HG02938 (cell line): ENCODE data around the gene PSMC2.
"Not testable (repeated sequence)": the region's sequence is repeated elsewhere in the genome, so short reads cannot be mapped to it uniquely, and the experiment has no call there.

Experiments
- ATAC-seq: cut with Tn5 transposase; IDR thresholded peaks from one replicate; pipeline ENCODE4 v1.9.1; 2021; ENCODE audit warnings: mild to moderate bottlenecking, moderate library complexity; ENCODE audit not compliant: unreplicated experiment

PSMC2 gene

GRCh38 chr7:103373866-103374643 is 26.6 kb downstream of the PSMC2 start:
- no peak for ATAC-seq

DNA sequence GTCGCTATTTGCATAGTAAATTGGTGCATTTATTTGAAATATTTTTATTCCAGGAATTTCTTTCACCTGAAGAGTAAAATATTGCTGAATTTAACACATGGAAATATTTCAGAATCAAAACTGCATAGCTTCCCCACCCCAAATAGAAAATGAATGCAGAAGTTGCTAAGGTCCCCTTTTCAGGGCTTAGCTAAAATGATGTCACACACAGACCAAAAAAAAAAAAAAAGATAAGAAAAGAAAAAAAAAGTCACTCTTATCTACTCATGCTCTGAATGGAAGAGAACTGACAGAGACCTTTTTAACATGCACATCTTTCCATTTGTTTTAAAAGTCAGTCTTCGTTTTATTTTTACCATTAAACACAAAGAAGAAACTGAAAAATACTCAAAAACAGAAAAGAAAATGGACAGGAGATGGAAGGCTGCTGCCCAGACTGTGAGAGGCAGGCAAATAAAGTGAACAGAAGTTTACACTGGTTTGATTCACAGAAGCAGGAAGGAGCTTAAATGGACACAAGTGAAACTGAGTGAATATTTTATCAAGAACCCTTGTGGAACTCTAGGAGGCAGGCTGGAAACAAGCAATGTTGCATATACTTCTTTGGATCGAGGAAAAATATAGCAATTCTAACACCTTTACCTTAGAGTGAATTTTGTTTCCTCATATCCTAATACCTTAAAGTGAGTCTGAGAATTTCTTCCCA is 32.0 kb downstream of the PSMC2 start:
- ATAC-seq = no peak

DNA sequence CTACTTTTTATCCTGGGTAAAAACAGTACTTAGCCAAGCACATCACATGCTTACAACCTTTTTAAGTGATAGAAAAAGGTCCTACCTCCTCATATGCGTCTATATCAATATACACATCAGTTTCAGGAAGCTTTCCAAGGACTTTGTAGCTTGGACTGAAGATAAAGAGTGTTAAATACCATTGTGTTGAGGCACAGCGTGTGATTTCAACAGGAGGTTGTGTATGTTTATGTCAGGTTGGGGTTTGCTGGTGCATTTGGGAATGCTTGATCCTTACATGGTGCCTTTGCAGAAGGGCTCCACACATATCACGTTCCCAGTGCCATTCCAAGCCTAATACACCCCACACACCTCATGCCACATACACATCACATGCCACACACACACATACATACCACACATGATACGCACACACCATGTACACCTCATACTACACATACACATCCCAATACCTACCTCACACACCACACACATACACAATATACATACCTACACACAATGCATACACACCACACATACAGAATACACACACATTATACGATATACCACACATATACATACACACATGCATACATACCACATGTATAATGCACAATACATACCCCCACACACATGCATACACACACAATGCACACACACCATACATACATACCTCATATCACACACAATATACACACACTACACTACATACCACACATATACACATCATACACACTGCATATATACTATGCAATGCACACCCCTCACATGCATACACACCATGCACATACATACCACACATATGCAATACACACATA is 33.1 kb downstream of the PSMC2 start:
- ATAC-seq = no peak

DNA sequence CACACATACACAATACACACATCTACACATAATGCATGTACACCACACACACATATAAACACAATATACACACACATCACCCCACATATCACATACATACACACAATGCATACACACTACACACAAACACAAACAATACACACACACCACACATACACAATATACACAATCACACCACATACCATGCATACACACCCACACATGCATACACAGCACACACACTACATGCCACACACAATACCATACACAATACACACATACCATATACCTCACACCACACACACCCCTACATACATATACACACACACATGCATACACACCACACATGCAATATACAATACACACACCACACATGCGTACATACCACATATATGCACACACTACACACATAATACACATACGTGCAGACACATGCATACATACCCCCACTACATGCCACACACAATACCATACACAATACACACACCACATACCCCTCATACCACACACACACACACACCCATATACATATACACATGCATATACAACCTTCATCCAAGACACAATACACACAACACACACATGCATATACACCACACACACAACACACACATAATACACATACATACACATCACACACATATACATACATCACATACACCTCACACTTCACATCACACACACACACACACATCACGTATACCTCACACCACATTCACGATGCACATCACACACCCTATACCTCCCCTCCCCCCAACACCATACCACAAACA is 34.0 kb downstream of the PSMC2 start:
- ATAC-seq = no peak

- no peak for ATAC-seq
Observed at GRCh38 chr7:103382032-103382402, 34.6 kb downstream of the PSMC2 start.

- no peak for ATAC-seq
Observed at GRCh38 chr7:103387242-103387641, 39.8 kb downstream of the PSMC2 start.

GRCh38 chr7:103388469-103389140 is 41.2 kb downstream of the PSMC2 start:
- ATAC-seq = no peak

DNA sequence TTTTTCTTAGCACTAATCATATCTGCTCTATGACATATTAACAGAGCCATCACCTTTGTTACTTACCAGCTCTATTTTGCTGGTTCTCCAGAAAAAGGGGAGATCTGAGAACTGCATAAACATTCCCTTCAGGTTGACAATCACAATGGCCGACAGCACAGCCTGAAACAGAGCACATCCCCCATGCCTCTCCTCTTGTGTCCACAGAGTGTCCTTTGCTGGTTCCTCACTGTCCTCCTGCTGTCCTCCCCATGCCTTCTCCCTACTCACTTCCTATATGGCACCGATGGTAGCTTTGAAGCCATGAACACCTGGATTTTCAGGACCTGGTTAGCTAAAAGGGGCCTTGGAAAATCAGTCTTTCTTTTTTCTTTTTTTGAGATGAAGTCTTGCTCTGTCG is 41.8 kb downstream of the PSMC2 start:
- no peak for ATAC-seq

DNA sequence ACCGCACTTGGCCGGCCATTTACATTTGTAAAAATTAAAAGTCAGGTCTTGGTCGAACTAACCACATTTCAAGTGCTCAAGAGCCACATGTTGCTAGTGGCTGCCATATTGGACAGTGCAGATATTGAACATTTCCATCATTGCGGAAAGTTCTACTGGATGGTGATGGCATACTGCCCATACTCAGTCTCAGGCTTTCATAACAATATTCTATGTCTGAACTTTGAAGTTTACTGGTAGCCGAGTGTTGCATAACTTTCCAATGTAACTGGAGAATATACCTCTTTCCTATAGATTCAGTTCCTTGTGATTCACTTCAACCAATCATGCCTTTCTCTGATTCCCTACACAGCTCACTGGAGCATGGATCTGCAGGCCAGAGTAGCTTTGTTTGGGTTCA is 43.7 kb downstream of the PSMC2 start:
- no peak for ATAC-seq

DNA sequence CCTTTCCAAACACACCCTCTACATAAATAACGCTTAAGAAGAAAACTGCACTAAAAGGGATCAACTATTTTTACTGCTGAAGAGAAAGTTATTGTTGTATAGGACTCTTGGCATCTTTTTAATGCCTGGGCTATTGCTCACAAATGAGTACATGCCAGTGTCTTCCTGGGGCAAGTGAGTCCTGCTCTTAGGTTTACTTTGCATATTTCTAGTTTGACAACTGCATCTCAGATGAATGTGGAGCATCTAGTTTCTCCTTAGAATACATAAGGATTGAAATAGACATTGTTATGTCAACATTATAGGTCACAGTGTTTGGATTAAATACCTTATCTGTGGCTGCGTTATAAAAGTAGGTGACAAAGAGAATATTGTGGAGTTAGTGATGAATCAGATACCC is 44.5 kb downstream of the PSMC2 start:
- ATAC-seq = no peak

- no peak for ATAC-seq
Observed at GRCh38 chr7:103394566-103394965, 47.1 kb downstream of the PSMC2 start.

- no peak for ATAC-seq
Observed at GRCh38 chr7:103395071-103395470, 47.6 kb downstream of the PSMC2 start.

DNA sequence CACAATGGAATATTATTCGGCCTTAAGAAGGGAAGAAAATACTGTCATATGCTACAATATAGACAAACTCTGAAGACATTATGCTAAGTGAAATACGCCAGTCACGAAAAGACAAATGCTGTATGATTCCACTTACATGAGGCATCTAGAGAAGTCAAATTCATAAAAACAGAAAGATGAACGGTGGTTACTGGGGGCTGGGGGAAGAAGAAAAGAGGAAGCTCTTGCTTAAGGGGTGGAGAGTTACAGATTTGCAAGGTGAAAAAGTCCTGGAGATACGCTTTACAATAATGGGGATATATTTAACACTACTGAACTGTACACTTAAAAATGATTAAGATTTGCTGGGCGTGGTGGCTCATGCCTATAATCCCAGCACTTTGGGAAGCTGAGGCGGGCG is 49.0 kb downstream of the PSMC2 start:
- ATAC-seq = no peak

- no peak for ATAC-seq
Observed at GRCh38 chr7:103398483-103399127, 51.2 kb downstream of the PSMC2 start.

- ATAC-seq = not testable (repeated sequence)
Observed at GRCh38 chr7:103399687-103400086, 52.2 kb downstream of the PSMC2 start.

- ATAC-seq = not testable (repeated sequence)
Observed at GRCh38 chr7:103405789-103406613, 58.6 kb downstream of the PSMC2 start.

DNA sequence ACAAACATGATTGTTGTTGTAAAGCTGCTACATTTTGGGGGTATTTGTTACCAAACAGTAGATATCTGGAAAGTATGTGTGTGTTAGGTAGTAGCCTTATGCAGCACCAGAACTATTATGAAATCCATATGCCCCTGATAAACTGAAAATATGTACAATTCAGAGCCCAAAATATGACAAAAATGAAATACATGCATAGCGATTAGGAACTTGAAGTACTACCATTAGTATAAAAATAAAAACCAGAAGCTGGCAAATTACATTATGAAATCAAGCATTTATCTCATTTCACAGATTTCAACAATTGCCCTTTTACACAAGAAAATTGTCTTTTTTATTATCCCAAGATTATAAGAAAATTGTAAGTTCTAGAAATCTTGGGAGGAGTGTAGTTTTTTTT is 64.7 kb downstream of the PSMC2 start:
- ATAC-seq = no peak

DNA sequence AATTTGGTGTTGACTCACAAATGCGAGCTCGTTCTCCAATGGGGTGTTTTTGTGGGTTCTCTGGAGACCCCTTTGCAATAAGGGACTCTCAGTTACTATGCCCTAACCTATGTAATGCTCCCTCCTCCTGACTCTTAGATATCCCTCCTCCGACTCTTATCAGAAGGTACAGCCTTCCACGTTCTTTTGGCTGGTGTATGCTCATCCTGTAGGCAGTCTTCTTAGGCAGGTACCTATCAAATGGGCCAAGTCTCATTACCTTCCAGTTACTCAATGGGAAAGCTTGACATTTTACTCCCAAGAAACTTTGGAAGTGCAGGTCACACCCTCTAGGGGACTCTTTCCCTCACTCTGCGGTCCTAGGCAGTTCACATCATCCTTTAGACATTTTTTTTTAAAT is 66.0 kb downstream of the PSMC2 start:
- ATAC-seq = no peak

- ATAC-seq = no peak
Observed at GRCh38 chr7:103418241-103418640, 70.8 kb downstream of the PSMC2 start.
